Kidney tubule cell (primary cell): ENCODE results near the gene GTF3C5.
"Not testable (repeated sequence)": the region's sequence is repeated elsewhere in the genome, so short reads cannot be mapped to it uniquely, and the experiment has no call there.

Source experiments
- DNase-seq: peaks from one replicate; pipeline ENCODE4 v3.0.0-alpha.2; 2018; ENCODE audit warnings: low spot score

The GTF3C5 gene

GRCh38 chr9:133030317-133031129 lies at the start of gene GTF3C5:
Gene GTF3C5 (plus strand): TSS chr9:133030997. CDS start chr9:133031012, 15 bp downstream.
- peak; percentile 99 for DNase-seq

GRCh38 chr9:132982458-132982857 lies 48.3 kb upstream of the GTF3C5 start:
- DNase-seq = no peak

- DNase-seq = no peak
These were observed 47.2 kb upstream of the GTF3C5 start for GRCh38 chr9:132983491-132984201.

- no peak for DNase-seq
These were observed 46.4 kb upstream of the GTF3C5 start for GRCh38 chr9:132984202-132985070.

- no peak for DNase-seq
These were observed 45.8 kb upstream of the GTF3C5 start for GRCh38 chr9:132985071-132985350.

- DNase-seq = no peak
These were observed 45.3 kb upstream of the GTF3C5 start for GRCh38 chr9:132985489-132985888.

GRCh38 chr9:132986114-132986513 lies 44.7 kb upstream of the GTF3C5 start:
- no peak for DNase-seq

- DNase-seq = peak; percentile 9
These were observed 43.9 kb upstream of the GTF3C5 start for GRCh38 chr9:132986640-132987620.

- DNase-seq = no peak
These were observed 42.4 kb upstream of the GTF3C5 start for GRCh38 chr9:132988244-132989013.

- DNase-seq = no peak
These were observed 41.8 kb upstream of the GTF3C5 start for GRCh38 chr9:132989014-132989310.

GRCh38 chr9:132989414-132989996 lies 41.3 kb upstream of the GTF3C5 start:
- DNase-seq = no peak

- not testable (repeated sequence) for DNase-seq
These were observed 40.7 kb upstream of the GTF3C5 start for GRCh38 chr9:132989998-132990557.

- no peak for DNase-seq
These were observed 40.0 kb upstream of the GTF3C5 start for GRCh38 chr9:132990781-132991180.

GRCh38 chr9:132991351-132992300 lies 39.2 kb upstream of the GTF3C5 start:
- DNase-seq = no peak

GRCh38 chr9:132993511-132993939 lies 37.3 kb upstream of the GTF3C5 start:
- no peak for DNase-seq

- DNase-seq = peak; percentile 70
These were observed 36.2 kb upstream of the GTF3C5 start for GRCh38 chr9:132994410-132995120.

GRCh38 chr9:132995121-132995420 lies 35.7 kb upstream of the GTF3C5 start:
- DNase-seq = no peak

- DNase-seq = no peak
These were observed 34.9 kb upstream of the GTF3C5 start for GRCh38 chr9:132995879-132996278.
